Osteoblast (primary cell): ENCODE measurements around the gene NOD1. TPM values are rescaled to one million over a fixed set of nuclear protein-coding genes. Genes with fewer than 3 reads are reported as not detected.

Experiments used
- DNase-seq: peaks from one replicate; pipeline ENCODE4 v3.0.0; 2011; ENCODE audit warnings: low spot score, mixed read lengths; ENCODE audit not compliant: insufficient read length; ENCODE audit errors: missing footprints
- H2AFZ ChIP-seq: 2 replicates; pipeline ENCODE4 v1.6.0; 2011; ENCODE audit warnings: mild to moderate bottlenecking, low read length
- H3K27ac ChIP-seq: 2 replicates; pipeline ENCODE4 v1.5.1; 2011; ENCODE audit warnings: mild to moderate bottlenecking, low read depth, low read length, moderate library complexity
- H3K27me3 ChIP-seq: 2 replicates; pipeline ENCODE4 v1.6.0; 2012; ENCODE audit warnings: mild to moderate bottlenecking, control low read depth, inconsistent platforms, low read length, moderate library complexity; ENCODE audit not compliant: insufficient read depth
- H3K36me3 ChIP-seq: 2 replicates; pipeline ENCODE4 v1.5.1; 2011; ENCODE audit warnings: mild to moderate bottlenecking, low read length, control low read depth, moderate library complexity; ENCODE audit not compliant: insufficient read depth
- H3K4me1 ChIP-seq: 2 replicates; pipeline ENCODE4 v1.5.1; 2011; ENCODE audit warnings: mild to moderate bottlenecking, low read length, control low read depth, moderate library complexity; ENCODE audit not compliant: insufficient read depth
- H3K4me2 ChIP-seq: 2 replicates; pipeline ENCODE4 v1.6.0; 2011; ENCODE audit warnings: mild to moderate bottlenecking, low read length; ENCODE audit not compliant: insufficient read depth
- H3K4me3 ChIP-seq: fragments of 200-600 bp; sonication (generic); 3 replicates; pipeline ENCODE4 v1.5.1; 2012; ENCODE audit warnings: mild to moderate bottlenecking, low read length, inconsistent platforms; ENCODE audit not compliant: insufficient read depth
- H3K79me2 ChIP-seq: 2 replicates; pipeline ENCODE4 v1.6.0; 2012; ENCODE audit warnings: mild to moderate bottlenecking, low read length, control low read depth, inconsistent platforms; ENCODE audit not compliant: insufficient read depth
- H3K9me3 ChIP-seq: 2 replicates; pipeline ENCODE4 v1.5.1; 2011; ENCODE audit warnings: low read depth, low read length, control low read depth
- H4K20me1 ChIP-seq: 2 replicates; pipeline ENCODE4 v1.6.0; 2012; ENCODE audit warnings: mild to moderate bottlenecking, low read length, control low read depth; ENCODE audit not compliant: insufficient read depth
- CTCF ChIP-seq: IDR thresholded peaks from 2 replicates; pipeline ENCODE4 v1.5.1; 2011; ENCODE audit warnings: mild to moderate bottlenecking, low read depth, low read length, moderate library complexity; ENCODE audit errors: extremely low read depth
- total RNA-seq: library from RNA; depleted of rRNA; stranded (reverse); fragments of >200 nt; gene quantifications from 2 replicates; pipeline ENCODE4 v1.2.3, GENCODE V29; 2012

NOD1 gene
- total RNA-seq, 1 donor = 7.6 TPM

DNA sequence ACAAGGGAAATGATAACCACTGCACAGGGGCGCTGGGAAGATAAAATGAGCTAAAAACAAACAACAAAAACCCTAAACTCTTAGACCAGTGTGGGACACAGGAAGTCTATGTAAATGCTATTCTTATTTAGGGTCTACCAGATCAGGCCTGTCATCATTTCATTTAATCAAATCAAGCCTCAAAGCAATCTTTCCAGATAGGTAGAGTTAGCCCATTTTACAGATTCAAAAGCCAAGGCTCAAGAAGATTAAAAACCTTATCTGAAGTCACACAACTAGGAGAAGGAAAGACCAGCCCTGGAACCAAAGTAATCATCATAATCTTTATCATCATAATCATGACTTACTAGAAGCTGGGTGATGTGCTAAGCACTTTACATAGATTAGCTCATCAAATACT is 4.7 kb downstream of the NOD1 start:
- Histone ChIP-seq H2AFZ (no peak overlapping the region), H3K36me3 (no peaks in the 10 kb centered on the region), H4K20me1 (no peaks in the 10 kb centered on the region), H3K4me2 (no peak overlapping the region), H3K4me1 (peaks cover 81% of the 10 kb centered on the region), H3K4me3 (no peak overlapping the region), H3K9me3 (no peaks in the 10 kb centered on the region), H3K27ac (peak overlapping the region; percentile 99), H3K27me3 (no peaks in the 10 kb centered on the region), H3K79me2 (peaks cover 49% of the 10 kb centered on the region)
- DNase-seq = no peak
- TF ChIP-seq CTCF = no peak

- Histone ChIP-seq H4K20me1 (no peaks in the 10 kb centered on the region), H3K4me2 (peak overlapping the region; percentile 15), H3K4me3 (no peak overlapping the region), H3K4me1 (peaks cover 88% of the 10 kb centered on the region), H3K9me3 (no peaks in the 10 kb centered on the region), H3K27me3 (no peaks in the 10 kb centered on the region), H2AFZ (no peak overlapping the region), H3K79me2 (peaks cover 56% of the 10 kb centered on the region), H3K36me3 (no peaks in the 10 kb centered on the region), H3K27ac (peak overlapping the region; percentile 99)
- no peak for TF ChIP-seq CTCF
- DNase-seq = no peak
These were observed 5.5 kb downstream of the NOD1 start for GRCh38 chr7:30472784-30473775.

DNA sequence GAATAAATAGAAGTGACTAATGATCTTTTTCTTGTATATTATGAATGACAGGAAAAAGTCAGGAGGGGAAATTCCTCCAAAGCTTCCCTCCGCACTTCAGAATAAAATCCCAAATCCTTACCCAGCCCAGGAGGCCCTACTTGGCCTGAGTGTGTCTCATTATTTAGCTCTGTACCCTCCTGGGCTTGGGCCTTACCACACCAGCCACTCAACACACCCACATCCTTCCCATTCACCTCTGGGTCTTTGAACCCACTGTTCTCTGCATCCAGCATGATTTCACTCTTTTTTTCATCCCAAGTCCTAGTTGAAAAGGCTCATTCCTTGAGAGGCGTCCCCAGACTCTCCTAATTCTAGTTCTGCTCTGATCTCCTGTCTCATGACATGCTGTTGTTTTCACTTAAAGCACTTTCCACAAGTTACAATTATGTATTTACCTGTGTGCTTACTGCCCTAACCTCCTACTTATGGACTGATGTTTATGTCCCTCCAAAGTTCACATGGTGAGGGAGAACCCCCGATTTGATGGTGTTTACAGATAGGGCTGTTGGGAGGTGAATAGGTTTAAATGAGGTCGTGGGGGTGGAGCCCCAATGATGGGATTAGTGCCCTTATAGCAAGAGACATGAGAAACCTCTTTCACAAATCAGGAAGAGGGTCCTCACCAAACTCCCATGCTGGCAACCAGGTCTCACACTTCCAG is 6.4 kb downstream of the NOD1 start:
- peaks cover 84% of the 10 kb centered on the region for H3K4me1 ChIP-seq
- H3K27me3 ChIP-seq = no peaks in the 10 kb centered on the region
- H3K4me2 ChIP-seq = peak overlapping the region; percentile 15
- no peak overlapping the region for H3K4me3 ChIP-seq
- H3K79me2 ChIP-seq = peaks cover 60% of the 10 kb centered on the region
- DNase-seq = no peak
- peak overlapping the region; percentile 99 for H3K27ac ChIP-seq
- H3K36me3 ChIP-seq = no peaks in the 10 kb centered on the region
- H2AFZ ChIP-seq = no peak overlapping the region
- TF ChIP-seq CTCF = no peak
- no peaks in the 10 kb centered on the region for H3K9me3 ChIP-seq
- no peaks in the 10 kb centered on the region for H4K20me1 ChIP-seq

GRCh38 chr7:30471205-30471604 is 7.4 kb downstream of the NOD1 start:
- Histone ChIP-seq H3K4me2 (peak overlapping the region; percentile 67), H3K4me1 (peaks cover 82% of the 10 kb centered on the region), H3K36me3 (no peaks in the 10 kb centered on the region), H2AFZ (no peak overlapping the region), H3K9me3 (no peaks in the 10 kb centered on the region), H3K27ac (peak overlapping the region; percentile 99), H3K27me3 (no peaks in the 10 kb centered on the region), H3K79me2 (peaks cover 58% of the 10 kb centered on the region), H3K4me3 (no peak overlapping the region), H4K20me1 (no peaks in the 10 kb centered on the region)
- TF ChIP-seq CTCF = no peak
- no peak for DNase-seq
